Esophagus muscularis mucosa (tissue), 4 donors: ENCODE results near the gene KIAA0513. TPM values are rescaled to one million over a fixed set of nuclear protein-coding genes. Genes with fewer than 3 reads are reported as not detected.

ENCODE experiments used
- DNase-seq: peaks from one replicate; pipeline ENCODE4 v3.0.0-alpha.2; 2017; ENCODE audit errors: extremely low spot score
- H3K27ac ChIP-seq, 4 donors: fragments of 200-600 bp; sonication (generic); replicated peaks in 1 of 4; 1 replicate in 3 of 4; 2 replicates in 1 of 4; pipeline ENCODE4 v1.5.1; 2016 to 2019; ENCODE audit warnings: mild to moderate bottlenecking in 1 of 4
- H3K27me3 ChIP-seq, 4 donors: fragments of 200-600 bp; sonication (generic); one replicate each; pipeline versions ENCODE4 v1.5.1 to v1.6.0; 2016 to 2019
- H3K36me3 ChIP-seq, 4 donors: fragments of 200-600 bp; sonication (generic); one replicate each; pipeline ENCODE4 v1.5.1; 2016 to 2019
- H3K4me1 ChIP-seq, 4 donors: fragments of 200-600 bp; sonication (generic); one replicate each; pipeline ENCODE4 v1.5.1; 2016 to 2019
- H3K4me3 ChIP-seq, 4 donors: fragments of 200-600 bp; sonication (generic); 1 replicate in 2 of 4; 2 replicates in 2 of 4; pipeline ENCODE4 v1.5.1; 2016 to 2019; ENCODE audit warnings: mild to moderate bottlenecking in 4 of 4, moderate library complexity in 1 of 4
- H3K9me3 ChIP-seq, 4 donors: fragments of 200-600 bp; sonication (generic); 1 replicate in 3 of 4; 2 replicates in 1 of 4; pipeline ENCODE4 v1.5.1; 2016 to 2019
- EP300 ChIP-seq: sonication (generic); formaldehyde crosslinking; IDR thresholded peaks from one replicate; pipeline ENCODE4 v1.6.1; 2017; ENCODE audit warnings: antibody characterized with exemption
- POLR2A ChIP-seq: fragments of 450-650 bp; IDR thresholded peaks from one replicate; pipeline ENCODE4 v1.6.1; 2017; ENCODE audit warnings: antibody characterized with exemption, moderate library complexity, mild to moderate bottlenecking, low read depth
- POLR2AphosphoS5 ChIP-seq, 2 donors: sonication (generic); formaldehyde crosslinking; IDR thresholded peaks; one replicate each; pipeline ENCODE4 v1.6.1; 2017; ENCODE audit warnings: antibody characterized with exemption in 2 of 2
- WGBS: methylation state at CpG from one replicate; pipeline ENCODE4 v1.1.5; 2018; 5-methylcytosine and 5-hydroxymethylcytosine counted together
- intact Hi-C: fragments of 100-400 bp; cut with DNase I; formaldehyde crosslinking; loops from one replicate; pipeline ENCODE4 v1.15.1; 2023
- total RNA-seq, 4 donors: library from RNA; depleted of rRNA; stranded (reverse); fragments of >200 nt; gene quantifications; one replicate each; pipeline versions ENCODE4 v1.1.0 to v1.2.1, GENCODE V29; 2016
- TF ChIP-seq, protein P1 (sequence below), 3 experiments: fragments of 200-600 bp in 2 of 3; fragments of 450-650 bp in 1 of 3; sonication (generic) in 2 of 3; IDR thresholded peaks; one replicate each; pipeline ENCODE4 v1.5.1; 2017 to 2019; ENCODE audit warnings: antibody characterized with exemption in 3 of 3, mild to moderate bottlenecking in 2 of 3, moderate library complexity in 1 of 3

The KIAA0513 gene
- total RNA-seq, 4 donors from 2014 or later = 16.4 to 28.8 (median 23.4) TPM

DNA sequence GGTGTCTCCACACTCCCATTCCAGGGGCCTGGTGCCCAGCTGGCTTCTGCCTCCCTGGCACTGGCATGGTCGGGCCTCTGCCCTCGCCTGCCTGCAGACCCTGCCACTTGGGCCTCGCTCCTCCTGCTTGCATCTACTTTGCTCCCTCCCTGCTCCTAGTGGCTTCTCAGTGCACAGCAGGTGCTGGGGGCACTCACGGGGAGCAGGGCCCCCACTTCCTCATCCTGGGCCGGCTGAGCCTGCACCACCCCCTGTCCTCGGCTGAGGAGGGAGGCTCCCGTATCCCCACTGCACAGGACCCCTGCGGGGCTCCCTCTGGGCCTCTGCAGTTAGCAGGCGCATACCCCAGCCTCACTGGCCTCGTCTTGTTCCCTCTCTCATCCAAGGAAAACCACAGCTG, 49.4 kb downstream of the KIAA0513 start:
- H3K9me3 ChIP-seq = no peaks in the 10 kb centered on the region
- H3K4me3 ChIP-seq = no peak overlapping the region
- TF ChIP-seq POLR2AphosphoS5 (IDR thresholded peaks at IDR 0.05) = no peak
- no peak for TF ChIP-seq POLR2A
- H3K36me3 ChIP-seq = peaks cover 24 to 83% (median 68%) of the 10 kb centered on the region in 4 donors
- peaks cover 0 to 7% (median 2%) of the 10 kb centered on the region in 4 donors for H3K4me1 ChIP-seq
- H3K27me3 ChIP-seq = no peaks in the 10 kb centered on the region
- intact Hi-C loops = no loop called here
- no peak for DNase-seq
- WGBS = 85% methylated on average over 7 of the region's 10 CpGs
- H3K27ac ChIP-seq = no peak overlapping the region

DNA sequence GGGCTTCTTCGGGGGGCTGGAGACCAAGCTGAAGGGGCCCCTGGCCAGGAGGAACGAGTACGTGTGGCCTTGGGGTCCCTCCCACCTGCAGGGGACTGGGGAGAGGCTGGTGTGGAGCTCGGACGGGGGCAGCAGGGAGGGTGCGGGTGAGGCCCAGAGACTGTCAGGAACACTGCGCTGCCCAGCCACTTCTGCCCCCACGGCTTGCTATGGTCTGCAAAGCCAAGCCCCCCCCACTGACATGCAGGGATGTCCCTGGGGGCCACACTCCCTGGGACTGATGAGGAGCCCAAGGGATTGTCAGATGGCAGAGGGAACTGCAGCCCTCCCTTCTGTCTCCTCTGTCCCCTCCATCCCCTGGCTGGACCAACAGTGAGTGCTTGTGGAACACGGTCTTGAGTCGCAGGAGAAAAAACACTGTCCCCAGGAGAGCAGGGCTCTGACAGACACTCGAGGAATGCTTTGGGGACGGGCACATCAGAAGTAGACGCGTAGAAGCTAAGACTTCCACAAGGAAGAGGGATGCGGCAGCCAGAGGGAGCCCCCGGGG, 50.1 kb downstream of the KIAA0513 start:
- H3K4me3 ChIP-seq = no peak overlapping the region
- intact Hi-C loops = no loop called here
- no peaks in the 10 kb centered on the region for H3K27me3 ChIP-seq
- H3K27ac ChIP-seq = no peak overlapping the region
- peaks cover 0 to 7% (median 2%) of the 10 kb centered on the region in 4 donors for H3K4me1 ChIP-seq
- TF ChIP-seq, protein P1, sequence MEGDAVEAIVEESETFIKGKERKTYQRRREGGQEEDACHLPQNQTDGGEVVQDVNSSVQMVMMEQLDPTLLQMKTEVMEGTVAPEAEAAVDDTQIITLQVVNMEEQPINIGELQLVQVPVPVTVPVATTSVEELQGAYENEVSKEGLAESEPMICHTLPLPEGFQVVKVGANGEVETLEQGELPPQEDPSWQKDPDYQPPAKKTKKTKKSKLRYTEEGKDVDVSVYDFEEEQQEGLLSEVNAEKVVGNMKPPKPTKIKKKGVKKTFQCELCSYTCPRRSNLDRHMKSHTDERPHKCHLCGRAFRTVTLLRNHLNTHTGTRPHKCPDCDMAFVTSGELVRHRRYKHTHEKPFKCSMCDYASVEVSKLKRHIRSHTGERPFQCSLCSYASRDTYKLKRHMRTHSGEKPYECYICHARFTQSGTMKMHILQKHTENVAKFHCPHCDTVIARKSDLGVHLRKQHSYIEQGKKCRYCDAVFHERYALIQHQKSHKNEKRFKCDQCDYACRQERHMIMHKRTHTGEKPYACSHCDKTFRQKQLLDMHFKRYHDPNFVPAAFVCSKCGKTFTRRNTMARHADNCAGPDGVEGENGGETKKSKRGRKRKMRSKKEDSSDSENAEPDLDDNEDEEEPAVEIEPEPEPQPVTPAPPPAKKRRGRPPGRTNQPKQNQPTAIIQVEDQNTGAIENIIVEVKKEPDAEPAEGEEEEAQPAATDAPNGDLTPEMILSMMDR (IDR thresholded peaks at IDR 0.05) = no peak
- TF ChIP-seq POLR2A (no peak), EP300 (no peak), POLR2AphosphoS5 (IDR thresholded peaks at IDR 0.05) (no peak)
- no peak for DNase-seq
- 92% methylated on average over 16 of the region's 16 CpGs for WGBS
- no peaks in the 10 kb centered on the region for H3K9me3 ChIP-seq
- peaks cover 24 to 81% (median 66%) of the 10 kb centered on the region in 4 donors for H3K36me3 ChIP-seq

DNA sequence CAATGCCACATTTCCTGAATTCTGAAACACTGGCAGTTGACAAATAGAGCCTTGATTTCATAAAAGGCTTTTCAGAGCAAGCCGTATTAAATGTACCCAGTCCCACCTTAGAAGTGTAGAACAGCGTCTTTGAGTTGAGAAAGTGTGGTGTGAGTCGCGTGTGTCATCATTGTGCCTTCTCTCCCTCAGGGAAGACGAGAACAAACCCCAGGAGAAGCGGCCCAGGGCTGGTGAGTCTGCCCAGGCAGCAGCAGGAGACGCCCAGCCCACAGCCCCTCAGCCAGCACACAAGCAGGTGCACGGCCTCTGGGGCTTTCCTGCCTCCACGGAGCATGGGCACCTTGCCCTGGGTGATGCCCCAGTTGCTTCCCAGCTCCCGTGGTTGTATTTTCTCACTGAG, 50.6 kb downstream of the KIAA0513 start:
- peaks cover 24 to 78% (median 62%) of the 10 kb centered on the region in 4 donors for H3K36me3 ChIP-seq
- no peak for DNase-seq
- no peak for TF ChIP-seq POLR2AphosphoS5 (IDR thresholded peaks at IDR 0.05)
- TF ChIP-seq EP300 = no peak
- TF ChIP-seq, protein P1 (IDR thresholded peaks at IDR 0.05) = no peak
- TF ChIP-seq POLR2A = no peak
- H3K9me3 ChIP-seq = no peaks in the 10 kb centered on the region
- no peak overlapping the region for H3K4me3 ChIP-seq
- no peaks in the 10 kb centered on the region for H3K27me3 ChIP-seq
- intact Hi-C loops = no loop called here
- no peak overlapping the region for H3K27ac ChIP-seq
- H3K4me1 ChIP-seq = peaks cover 0 to 4% (median 1%) of the 10 kb centered on the region in 4 donors
- 77% methylated on average over 10 of the region's 10 CpGs for WGBS

DNA sequence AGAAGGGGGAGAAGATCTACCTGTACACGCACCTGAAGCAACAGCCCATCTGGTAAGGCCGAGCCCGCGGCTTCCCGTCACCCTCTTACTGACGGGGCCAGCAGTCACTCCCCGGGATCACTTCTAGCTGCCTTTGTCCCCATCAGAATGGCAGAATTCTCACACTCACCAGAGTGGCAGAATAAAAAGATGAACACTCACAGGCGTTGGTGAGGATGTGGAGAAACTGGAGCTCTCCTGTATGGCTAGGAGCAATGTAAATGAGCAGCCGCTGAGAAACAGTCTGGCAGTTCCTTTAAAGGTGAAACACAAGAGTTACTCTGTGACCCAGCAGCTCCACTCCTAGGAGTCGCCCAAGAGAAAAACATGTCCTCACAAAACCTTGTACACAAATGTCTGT, 51.4 kb downstream of the KIAA0513 start:
- TF ChIP-seq POLR2AphosphoS5 (IDR thresholded peaks at IDR 0.05) = no peak
- TF ChIP-seq EP300 = no peak
- TF ChIP-seq POLR2A = no peak
- TF ChIP-seq, protein P1 (IDR thresholded peaks at IDR 0.05) = no peak
- no peak overlapping the region for H3K4me3 ChIP-seq
- no peaks in the 10 kb centered on the region for H3K4me1 ChIP-seq
- peaks cover 24 to 71% (median 58%) of the 10 kb centered on the region in 4 donors for H3K36me3 ChIP-seq
- 95% methylated on average over 8 of the region's 10 CpGs for WGBS
- H3K9me3 ChIP-seq = no peaks in the 10 kb centered on the region
- no peak overlapping the region for H3K27ac ChIP-seq
- intact Hi-C loops = no loop called here
- H3K27me3 ChIP-seq = no peaks in the 10 kb centered on the region
- DNase-seq = no peak

DNA sequence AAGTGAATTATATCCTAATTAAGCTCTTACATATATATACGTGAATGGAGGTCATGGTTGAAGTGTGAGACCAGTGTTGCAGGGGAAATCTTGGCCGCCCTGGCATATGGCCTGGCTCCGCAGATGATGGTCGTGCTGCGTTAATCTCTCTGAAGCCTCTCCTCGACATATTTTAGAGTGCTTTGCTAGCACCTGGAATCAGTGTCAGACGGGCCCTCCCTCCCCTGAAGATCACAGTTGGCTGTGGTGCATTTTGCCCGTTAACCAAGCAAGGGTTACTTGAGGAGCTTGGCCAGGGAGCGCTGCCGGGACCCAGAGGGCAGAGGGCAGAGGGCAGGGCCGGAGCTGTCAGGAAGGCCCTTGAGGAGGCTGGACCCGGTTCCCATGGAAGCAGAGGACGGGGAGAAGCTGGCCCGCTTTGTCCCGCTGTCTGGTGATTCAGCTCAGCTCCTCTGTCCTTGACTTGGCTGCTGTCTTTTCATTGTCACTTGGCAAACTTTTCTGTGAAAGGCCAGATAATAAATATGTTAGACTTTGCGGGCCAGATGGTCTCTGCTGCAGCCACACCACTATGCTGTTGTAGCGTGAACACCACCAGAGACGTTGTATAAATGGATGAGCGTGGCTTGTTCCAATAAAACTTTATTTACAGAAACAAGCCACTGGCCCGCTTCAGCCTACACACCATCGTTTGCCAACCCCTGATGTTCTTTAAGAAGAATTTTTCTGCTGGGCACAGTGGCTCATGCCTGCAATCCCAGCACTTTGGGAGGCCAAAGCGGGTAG, 52.4 kb downstream of the KIAA0513 start:
- no peaks in the 10 kb centered on the region for H3K27me3 ChIP-seq
- no peaks in the 10 kb centered on the region for H3K4me1 ChIP-seq
- no peaks in the 10 kb centered on the region for H3K9me3 ChIP-seq
- H3K4me3 ChIP-seq = no peak overlapping the region
- TF ChIP-seq EP300 = no peak
- TF ChIP-seq, protein P1 (IDR thresholded peaks at IDR 0.05) = no peak
- TF ChIP-seq POLR2A = no peak
- no peak for TF ChIP-seq POLR2AphosphoS5 (IDR thresholded peaks at IDR 0.05)
- DNase-seq = no peak
- no peak overlapping the region for H3K27ac ChIP-seq
- intact Hi-C loops = no loop called here
- 86% methylated on average over 22 of the region's 22 CpGs for WGBS
- H3K36me3 ChIP-seq = peaks cover 24 to 71% (median 58%) of the 10 kb centered on the region in 4 donors
